Transverse colon (tissue), 4 donors: ENCODE results near the gene CD47.

ENCODE experiments used
- CTCF ChIP-seq, 5 experiments: fragments of 200-600 bp in 3 of 5; fragments of 450-650 bp in 2 of 5; sonication (generic) in 3 of 5; IDR thresholded peaks; 1 replicate in 2 of 5; 2 replicates in 3 of 5; pipeline ENCODE4 v1.5.1; 2016 to 2017; ENCODE audit warnings: antibody characterized with exemption in 5 of 5, inconsistent platforms in 3 of 5, mild to moderate bottlenecking in 2 of 5, moderate library complexity in 1 of 5
- POLR2A ChIP-seq: fragments of 450-650 bp; IDR thresholded peaks from one replicate; pipeline ENCODE4 v1.6.1; 2016; ENCODE audit warnings: antibody characterized with exemption, mild to moderate bottlenecking, moderate library complexity
- POLR2AphosphoS5 ChIP-seq, 3 donors: sonication (generic); formaldehyde crosslinking; IDR thresholded peaks; one replicate each; pipeline ENCODE4 v1.6.1; 2016; ENCODE audit warnings: antibody characterized with exemption in 3 of 3

GRCh38 chr3:108126348-108126747 lies 35.5 kb upstream of the CD47 start:
- TF ChIP-seq CTCF (IDR thresholded peaks at IDR 0.05), result no peak
- no peak for TF ChIP-seq POLR2AphosphoS5 (IDR thresholded peaks at IDR 0.05)
- no peak for TF ChIP-seq POLR2A
